OCI-LY7 (cell line): ENCODE measurements around the gene FCRLB.

Experiments used
- EZH2phosphoT487 ChIP-seq: fragments of 200-600 bp; sonication (generic); IDR thresholded peaks from 2 replicates; pipeline ENCODE4 v1.6.1; 2018; ENCODE audit warnings: low read depth, borderline replicate concordance, mild to moderate bottlenecking, mixed run types, antibody characterized with exemption, low read length, moderate library complexity, mixed read lengths
- TF ChIP-seq, protein P1 (sequence below): fragments of 200-600 bp; sonication (generic); conservative IDR thresholded peaks from 2 replicates; pipeline ENCODE4 v1.5.1; 2014; ENCODE audit warnings: mild to moderate bottlenecking, antibody characterized with exemption, low read length, moderate library complexity, mixed read lengths

DNA sequence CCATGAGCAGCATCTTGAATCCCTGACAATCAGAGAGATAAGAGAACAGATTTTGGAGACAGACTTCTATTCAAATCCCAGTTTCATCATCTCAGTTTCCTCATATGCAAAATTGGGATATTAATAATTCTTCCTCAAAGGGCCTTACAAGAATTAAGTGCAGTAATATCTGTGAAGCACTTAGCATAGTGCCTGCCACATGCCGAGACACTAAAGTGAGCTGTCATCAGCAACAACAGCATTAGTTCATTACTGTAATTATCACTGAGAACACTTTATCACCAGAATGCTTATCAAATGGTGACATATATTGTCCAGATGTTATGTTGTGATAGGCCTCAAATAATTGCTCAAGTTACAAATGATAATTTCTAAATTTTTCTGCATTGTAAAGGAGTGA lies 922 bp upstream of the FCRLB start:
- TF ChIP-seq, protein P1, sequence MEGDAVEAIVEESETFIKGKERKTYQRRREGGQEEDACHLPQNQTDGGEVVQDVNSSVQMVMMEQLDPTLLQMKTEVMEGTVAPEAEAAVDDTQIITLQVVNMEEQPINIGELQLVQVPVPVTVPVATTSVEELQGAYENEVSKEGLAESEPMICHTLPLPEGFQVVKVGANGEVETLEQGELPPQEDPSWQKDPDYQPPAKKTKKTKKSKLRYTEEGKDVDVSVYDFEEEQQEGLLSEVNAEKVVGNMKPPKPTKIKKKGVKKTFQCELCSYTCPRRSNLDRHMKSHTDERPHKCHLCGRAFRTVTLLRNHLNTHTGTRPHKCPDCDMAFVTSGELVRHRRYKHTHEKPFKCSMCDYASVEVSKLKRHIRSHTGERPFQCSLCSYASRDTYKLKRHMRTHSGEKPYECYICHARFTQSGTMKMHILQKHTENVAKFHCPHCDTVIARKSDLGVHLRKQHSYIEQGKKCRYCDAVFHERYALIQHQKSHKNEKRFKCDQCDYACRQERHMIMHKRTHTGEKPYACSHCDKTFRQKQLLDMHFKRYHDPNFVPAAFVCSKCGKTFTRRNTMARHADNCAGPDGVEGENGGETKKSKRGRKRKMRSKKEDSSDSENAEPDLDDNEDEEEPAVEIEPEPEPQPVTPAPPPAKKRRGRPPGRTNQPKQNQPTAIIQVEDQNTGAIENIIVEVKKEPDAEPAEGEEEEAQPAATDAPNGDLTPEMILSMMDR, result no peak
- no peak for TF ChIP-seq EZH2phosphoT487
